Left kidney (tissue), 2 donors: ENCODE measurements around the gene OPRD1. TPM values are rescaled to one million over a fixed set of nuclear protein-coding genes. Genes with fewer than 3 reads are reported as not detected.

Source experiments
- DNase-seq: peaks from one replicate; pipeline ENCODE4 v3.0.0-alpha.2; 2013
- polyA plus RNA-seq: library from polyadenylated mRNA; unstranded; fragments of 120-200 nt; gene quantifications from one replicate; pipeline ENCODE4 v1.2.1, GENCODE V29; 2013; ENCODE audit not compliant: insufficient read length

Gene OPRD1
- polyA plus RNA-seq, 1 donor, result 0.52 TPM

GRCh38 chr1:28885977-28886730, 74.2 kb downstream of the OPRD1 start:
- no peak for DNase-seq

GRCh38 chr1:28886731-28887418, 74.9 kb downstream of the OPRD1 start:
- peak; percentile 81 for DNase-seq

- no peak for DNase-seq
These were observed 75.5 kb downstream of the OPRD1 start for GRCh38 chr1:28887419-28887834.

GRCh38 chr1:28887835-28888682, 76.1 kb downstream of the OPRD1 start:
- DNase-seq, result no peak

- no peak for DNase-seq
These were observed 76.9 kb downstream of the OPRD1 start for GRCh38 chr1:28888915-28889314.

- DNase-seq, result no peak
These were observed 77.4 kb downstream of the OPRD1 start for GRCh38 chr1:28889357-28889756.

GRCh38 chr1:28890435-28890834, 78.5 kb downstream of the OPRD1 start:
- DNase-seq, result no peak

GRCh38 chr1:28890836-28891235, 78.9 kb downstream of the OPRD1 start:
- no peak for DNase-seq

- DNase-seq, result no peak
These were observed 79.3 kb downstream of the OPRD1 start for GRCh38 chr1:28891256-28891655.

GRCh38 chr1:28893403-28894102, 81.6 kb downstream of the OPRD1 start:
- DNase-seq, result no peak

- DNase-seq, result no peak
These were observed 82.8 kb downstream of the OPRD1 start for GRCh38 chr1:28894785-28895184.

GRCh38 chr1:28895896-28896608, 84.1 kb downstream of the OPRD1 start:
- no peak for DNase-seq

- DNase-seq, result no peak
These were observed 84.6 kb downstream of the OPRD1 start for GRCh38 chr1:28896609-28896986.

- no peak for DNase-seq
These were observed 85.8 kb downstream of the OPRD1 start for GRCh38 chr1:28897789-28898188.

- no peak for DNase-seq
These were observed 86.5 kb downstream of the OPRD1 start for GRCh38 chr1:28898405-28898881.

GRCh38 chr1:28899267-28899666, 87.3 kb downstream of the OPRD1 start:
- no peak for DNase-seq

- DNase-seq, result no peak
These were observed 88.6 kb downstream of the OPRD1 start for GRCh38 chr1:28900562-28900961.

- DNase-seq, result no peak
These were observed 90.8 kb downstream of the OPRD1 start for GRCh38 chr1:28902738-28903137.

GRCh38 chr1:28905921-28906666, 94.1 kb downstream of the OPRD1 start:
- DNase-seq, result no peak

GRCh38 chr1:28909198-28909597, 97.2 kb downstream of the OPRD1 start:
- DNase-seq, result no peak
